RWPE1 (cell line): ENCODE results near the gene SUMF1.

Source experiments
- CTCF ChIA-PET: fragments of 350-600 bp; sonication (Branson Sonifier 250); formaldehyde crosslinking; extraction: SDS; loops from one replicate; lab custom pipeline; 2021; lab: Yijun Ruan, JAX
- POLR2A ChIA-PET: fragments of 400-600 bp; formaldehyde crosslinking; extraction: SDS; loops from one replicate; lab custom pipeline; 2020; ENCODE audit warnings: antibody characterized with exemption; ENCODE audit not compliant: low non-redundant PET; lab: Yijun Ruan, JAX
- DNase-seq: peaks from one replicate; pipeline ENCODE4 v3.0.0; 2012; ENCODE audit warnings: low spot score
- H3K27ac ChIP-seq: fragments of 450-650 bp; 2 replicates; pipeline ENCODE4 v1.5.1; 2017
- TF ChIP-seq, protein P1 (sequence below): fragments of 450-650 bp; conservative IDR thresholded peaks from 2 replicates; pipeline ENCODE4 v1.5.1; 2017; ENCODE audit warnings: low read depth, mild to moderate bottlenecking

Gene SUMF1

DNA sequence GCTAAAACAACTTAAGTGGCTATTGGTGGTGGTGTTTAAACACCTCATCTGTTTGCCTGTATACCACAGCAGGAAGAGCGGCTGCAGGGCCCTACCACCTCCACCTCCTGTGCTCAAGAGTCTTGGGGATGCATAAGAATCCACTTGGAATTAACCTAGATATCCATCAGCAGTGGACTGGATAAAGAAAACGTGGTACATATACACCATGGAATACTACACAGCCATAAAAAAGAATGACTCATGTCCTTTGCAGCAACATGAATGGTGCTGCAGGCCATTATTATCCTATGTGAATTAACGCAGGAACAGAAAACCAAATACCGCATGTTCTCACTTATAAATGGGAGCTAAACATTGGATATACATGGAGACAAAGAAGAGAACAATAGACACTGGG, 87.1 kb downstream of the SUMF1 start:
- TF ChIP-seq, protein P1, sequence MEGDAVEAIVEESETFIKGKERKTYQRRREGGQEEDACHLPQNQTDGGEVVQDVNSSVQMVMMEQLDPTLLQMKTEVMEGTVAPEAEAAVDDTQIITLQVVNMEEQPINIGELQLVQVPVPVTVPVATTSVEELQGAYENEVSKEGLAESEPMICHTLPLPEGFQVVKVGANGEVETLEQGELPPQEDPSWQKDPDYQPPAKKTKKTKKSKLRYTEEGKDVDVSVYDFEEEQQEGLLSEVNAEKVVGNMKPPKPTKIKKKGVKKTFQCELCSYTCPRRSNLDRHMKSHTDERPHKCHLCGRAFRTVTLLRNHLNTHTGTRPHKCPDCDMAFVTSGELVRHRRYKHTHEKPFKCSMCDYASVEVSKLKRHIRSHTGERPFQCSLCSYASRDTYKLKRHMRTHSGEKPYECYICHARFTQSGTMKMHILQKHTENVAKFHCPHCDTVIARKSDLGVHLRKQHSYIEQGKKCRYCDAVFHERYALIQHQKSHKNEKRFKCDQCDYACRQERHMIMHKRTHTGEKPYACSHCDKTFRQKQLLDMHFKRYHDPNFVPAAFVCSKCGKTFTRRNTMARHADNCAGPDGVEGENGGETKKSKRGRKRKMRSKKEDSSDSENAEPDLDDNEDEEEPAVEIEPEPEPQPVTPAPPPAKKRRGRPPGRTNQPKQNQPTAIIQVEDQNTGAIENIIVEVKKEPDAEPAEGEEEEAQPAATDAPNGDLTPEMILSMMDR, result no peak
- H3K27ac ChIP-seq, result no peak overlapping the region
- no peak for DNase-seq
- POLR2A ChIA-PET, result no interaction called here
- CTCF ChIA-PET, result no interaction called here

DNA sequence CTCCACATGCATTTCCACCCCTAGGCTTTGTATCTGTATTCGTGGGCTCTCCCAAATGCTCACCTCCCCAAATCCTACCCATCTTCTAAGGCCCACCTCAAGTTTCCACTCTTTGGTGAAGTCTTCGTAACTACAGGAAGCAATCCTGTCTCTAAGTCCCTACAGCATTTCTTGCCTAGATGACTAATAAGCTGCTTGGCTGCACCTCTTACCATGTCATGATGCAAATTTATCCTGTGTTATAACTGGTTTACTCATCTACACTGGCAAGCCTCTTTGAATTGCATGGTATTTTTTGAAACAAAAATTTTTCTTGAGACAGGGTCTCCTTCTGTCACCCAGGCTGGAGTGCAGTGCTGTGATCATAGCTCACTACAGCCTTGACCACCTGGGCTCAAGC, 90.6 kb downstream of the SUMF1 start:
- ChIA-PET POLR2A (no interaction called here), CTCF (no interaction called here)
- DNase-seq, result no peak
- no peak overlapping the region for H3K27ac ChIP-seq
- TF ChIP-seq, protein P1, result no peak

DNA sequence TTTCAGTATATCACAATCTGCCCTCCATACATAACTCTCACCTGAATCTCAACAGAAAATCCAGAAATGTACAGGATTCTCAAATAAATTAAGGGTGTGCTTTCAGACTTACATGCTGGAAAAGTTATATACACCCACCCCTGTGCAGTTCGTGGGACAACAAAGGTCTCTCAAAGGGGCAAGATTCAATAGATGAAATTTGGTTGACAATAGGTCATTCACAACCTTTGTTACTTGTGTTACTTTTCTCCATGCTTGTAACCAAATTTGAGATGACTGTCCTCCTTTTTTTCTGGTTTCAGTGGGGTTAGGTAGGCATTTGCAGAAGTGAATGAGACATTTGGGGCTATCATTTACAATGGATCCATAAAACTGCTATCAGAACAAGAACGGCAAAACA, 91.2 kb downstream of the SUMF1 start:
- POLR2A ChIA-PET, result no interaction called here
- CTCF ChIA-PET, result no interaction called here

DNA sequence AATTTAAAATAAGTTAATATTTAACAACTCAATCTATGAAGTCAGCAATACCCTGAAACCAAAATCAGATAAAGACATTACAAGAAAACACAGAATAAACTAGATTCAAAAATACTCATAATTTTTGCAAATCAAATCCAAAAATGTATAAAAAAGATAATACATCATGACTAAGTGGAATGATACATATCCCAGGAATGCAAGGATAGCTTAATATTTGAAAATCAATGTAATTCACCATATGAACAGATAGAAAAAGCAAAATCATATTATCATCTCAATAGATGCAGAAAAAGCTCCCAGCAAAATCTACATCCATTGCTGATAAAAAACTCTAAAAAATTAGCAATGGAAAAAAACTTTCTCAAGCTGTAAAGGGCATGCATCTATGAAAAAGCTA, 93.4 kb downstream of the SUMF1 start:
- POLR2A ChIA-PET, result no interaction called here
- CTCF ChIA-PET, result no interaction called here
- no peak for DNase-seq
- no peak overlapping the region for H3K27ac ChIP-seq
- TF ChIP-seq, protein P1, result no peak

More for the DNA sequence above, 91.2 kb downstream of the SUMF1 start:
- no peak overlapping the region for H3K27ac ChIP-seq
- no peak for DNase-seq
- TF ChIP-seq, protein P1, result no peak

DNA sequence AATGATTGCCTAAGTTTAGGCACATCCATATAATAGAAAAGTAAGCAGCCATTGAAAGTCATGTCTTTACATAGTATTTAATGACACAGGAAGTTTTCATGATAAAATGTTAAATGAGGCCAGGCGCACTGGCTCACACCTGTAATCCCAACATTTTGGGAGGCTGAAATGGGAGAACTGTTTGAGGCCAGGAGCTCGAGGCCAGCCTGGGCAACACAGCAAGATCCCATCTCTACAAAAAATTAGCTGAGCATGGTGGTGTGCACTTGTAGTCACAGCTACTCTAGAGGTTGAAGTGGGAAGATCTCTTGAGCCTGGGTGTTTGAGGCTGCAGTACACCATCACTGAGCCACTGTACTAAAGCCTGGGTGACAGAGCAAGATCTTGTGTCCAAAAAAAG, 104.5 kb downstream of the SUMF1 start:
- H3K27ac ChIP-seq, result no peak overlapping the region
- ChIA-PET CTCF (interaction anchor here (0.5 kb wide), 1 partner anchor 57 kb away, joined by 5 read pairs; no protein-coding TSS in a partner anchor), POLR2A (no interaction called here)
- TF ChIP-seq, protein P1, result no peak
- DNase-seq, result no peak

DNA sequence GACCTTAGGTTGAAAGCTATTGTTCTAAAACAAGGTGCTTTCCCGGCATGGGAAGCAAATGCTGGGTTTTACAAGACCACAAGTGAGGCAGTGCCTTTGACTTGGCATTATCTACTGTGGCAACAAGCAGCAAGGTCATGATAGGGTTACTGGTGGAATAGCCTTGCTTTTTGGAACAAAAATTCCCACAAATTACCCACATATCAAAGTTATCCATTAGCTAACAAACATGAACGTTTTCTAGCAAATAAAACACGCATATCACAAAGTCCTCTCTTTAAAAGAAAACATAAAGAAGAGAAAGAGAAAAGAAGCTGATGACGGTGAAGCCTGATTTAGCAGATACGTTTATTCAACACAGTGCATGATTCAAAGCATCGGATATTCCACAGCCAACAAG, 106.3 kb downstream of the SUMF1 start:
- no peak for DNase-seq
- no peak overlapping the region for H3K27ac ChIP-seq
- CTCF ChIA-PET, result interaction anchor here (0.6 kb wide), 1 partner anchor 10 kb away, joined by 4 read pairs; no protein-coding TSS in a partner anchor
- TF ChIP-seq, protein P1, result no peak
- POLR2A ChIA-PET, result no interaction called here
